Tibial nerve (tissue), 4 donors: ENCODE measurements around the gene KMT2C. TPM values are rescaled to one million over a fixed set of nuclear protein-coding genes. Genes with fewer than 3 reads are reported as not detected.
"Not testable (repeated sequence)": the region's sequence is repeated elsewhere in the genome, so short reads cannot be mapped to it uniquely, and the experiment has no call there.

Experiments used
- DNase-seq, 2 donors: peaks; one replicate each; pipeline ENCODE4 v3.0.0-alpha.2; 2019; ENCODE audit warnings: low spot score in 2 of 2
- H3K27ac ChIP-seq, 4 donors: fragments of 200-600 bp; sonication (generic) in 3 of 4; one replicate each; pipeline ENCODE4 v1.5.1; 2017 to 2019; ENCODE audit warnings: mild to moderate bottlenecking in 1 of 4
- H3K27me3 ChIP-seq, 2 donors: fragments of 200-600 bp; sonication (generic) in 1 of 2; one replicate each; pipeline versions ENCODE4 v1.5.1 to v1.6.0; 2017 to 2019
- H3K36me3 ChIP-seq, 3 donors: fragments of 200-600 bp; sonication (generic); one replicate each; pipeline ENCODE4 v1.5.1; 2018 to 2019
- H3K4me1 ChIP-seq, 4 donors: fragments of 200-600 bp; sonication (generic) in 3 of 4; one replicate each; pipeline ENCODE4 v1.5.1; 2017 to 2019
- H3K4me3 ChIP-seq, 4 donors: fragments of 200-600 bp; sonication (generic) in 3 of 4; one replicate each; pipeline ENCODE4 v1.5.1; 2017 to 2019; ENCODE audit warnings: mild to moderate bottlenecking in 1 of 4, moderate library complexity in 1 of 4
- H3K9me3 ChIP-seq, 4 donors: fragments of 200-600 bp; sonication (generic) in 3 of 4; one replicate each; pipeline ENCODE4 v1.5.1; 2017 to 2019
- CTCF ChIP-seq, 5 experiments: fragments of 200-600 bp in 3 of 5; fragments of 450-650 bp in 2 of 5; sonication (generic) in 3 of 5; IDR thresholded peaks; one replicate each; pipeline ENCODE4 v1.5.1; 2016 to 2019; ENCODE audit warnings: antibody characterized with exemption in 5 of 5, mild to moderate bottlenecking in 3 of 5, moderate library complexity in 2 of 5
- EP300 ChIP-seq, 2 donors: sonication (generic); formaldehyde crosslinking; IDR thresholded peaks; one replicate each; pipeline ENCODE4 v1.6.1; 2017; ENCODE audit warnings: antibody characterized with exemption in 2 of 2, mild to moderate bottlenecking in 1 of 2
- POLR2A ChIP-seq, 2 donors: fragments of 450-650 bp; IDR thresholded peaks; one replicate each; pipeline ENCODE4 v1.6.1; 2017; ENCODE audit warnings: antibody characterized with exemption in 2 of 2, mild to moderate bottlenecking in 2 of 2, moderate library complexity in 2 of 2
- WGBS, 2 donors: methylation state at CpG; one replicate each; pipeline ENCODE4 v1.1.5; 2018; 5-methylcytosine and 5-hydroxymethylcytosine counted together
- total RNA-seq, 4 donors: library from RNA; depleted of rRNA; stranded (reverse); fragments of >200 nt; gene quantifications; one replicate each; pipeline ENCODE4 v1.1.0, GENCODE V29; 2016

The KMT2C gene
- total RNA-seq, 4 donors from 2014 or later = 63.2 to 86.1 (median 69.4) TPM

DNA sequence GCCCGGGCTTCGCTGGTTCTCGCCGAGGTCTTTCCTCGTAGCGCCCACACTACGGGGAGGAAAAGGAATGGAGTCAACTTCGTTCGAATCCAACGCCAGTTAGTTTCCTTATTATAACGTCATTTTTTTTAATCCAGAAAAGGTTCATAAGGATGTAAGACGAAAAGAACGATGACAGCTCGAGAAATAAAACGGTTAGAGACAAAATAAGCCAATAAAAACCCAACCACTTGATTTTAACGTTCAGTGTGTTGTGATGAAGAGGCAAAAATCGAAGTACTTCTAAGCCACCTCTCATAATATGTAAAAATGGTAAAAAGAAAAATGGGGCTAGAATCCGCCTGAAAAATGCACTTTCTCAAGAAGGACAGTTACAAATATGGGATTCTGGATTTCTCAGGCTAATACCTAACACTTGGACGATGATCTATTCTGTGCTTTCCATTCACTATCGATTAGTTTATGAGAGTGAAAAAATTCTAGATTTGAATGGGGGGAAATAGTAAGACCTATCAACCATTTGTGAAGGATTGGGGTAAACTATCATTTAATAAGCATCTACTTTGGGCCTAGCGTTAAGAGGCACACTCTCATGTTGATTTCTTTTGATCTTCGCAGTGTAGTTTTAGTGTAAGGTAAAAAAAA lies 1.2 kb upstream of the KMT2C start:
- peak in 1 of 5 experiments; percentile 1 for TF ChIP-seq CTCF (IDR thresholded peaks at IDR 0.05)
- H3K27ac ChIP-seq = peak overlapping the region; percentile 92 to 98 (median 97)
- WGBS, 2 donors = 9 to 11% methylated on average over 22 of the region's 22 CpGs
- not testable (repeated sequence) for DNase-seq, H3K9me3 ChIP-seq, H3K36me3 ChIP-seq, H3K27me3 ChIP-seq
- H3K4me1 ChIP-seq = peaks cover 0 to 22% (median 13%) of the 10 kb centered on the region in 4 donors
- peak overlapping the region; percentile 54 to 98 (median 70) for H3K4me3 ChIP-seq

DNA sequence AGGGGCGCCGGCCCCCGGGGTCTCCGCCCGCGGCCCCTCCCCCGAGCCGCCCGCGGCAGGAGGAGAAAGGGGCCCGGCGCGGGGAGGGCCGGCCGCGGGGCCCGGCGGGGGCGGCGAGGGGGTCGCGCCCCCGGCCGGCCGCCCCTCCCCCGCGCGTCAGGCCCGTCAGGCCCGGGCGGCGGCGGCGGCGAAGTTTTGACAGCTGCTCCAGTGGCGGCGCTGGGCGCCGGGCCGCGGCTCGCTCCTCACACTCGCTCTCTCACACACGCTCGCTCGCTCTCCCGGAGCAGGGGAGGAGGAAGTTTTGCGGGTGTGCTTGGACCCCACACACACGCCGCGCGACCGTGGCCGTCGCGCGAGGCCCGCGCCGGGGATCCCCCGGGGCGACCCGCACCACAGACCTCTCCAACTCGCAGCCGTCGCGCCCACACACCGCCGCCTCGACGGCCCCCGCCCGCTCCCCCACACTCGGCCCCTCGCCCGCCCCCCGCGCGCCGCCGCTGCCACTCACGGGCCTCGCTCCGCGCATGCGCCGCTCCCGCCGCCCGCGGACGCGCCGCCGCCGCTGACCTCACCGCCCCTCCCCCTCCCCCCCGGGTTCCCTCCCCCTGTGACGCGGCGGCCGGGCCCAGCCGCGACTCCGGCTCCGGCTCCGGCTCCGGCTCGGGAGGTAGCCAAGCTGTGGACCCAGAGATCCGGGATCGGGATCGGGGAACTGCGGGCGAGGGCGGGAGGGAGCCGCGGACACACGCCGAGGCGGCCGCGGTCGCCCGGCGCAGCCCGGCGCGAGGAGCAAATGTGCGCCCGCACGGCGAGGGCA lies 518 bp upstream of the KMT2C start:
- TF ChIP-seq CTCF (IDR thresholded peaks at IDR 0.05) = peak in 2 of 5 experiments; percentile 33 to 48
- TF ChIP-seq POLR2A (IDR thresholded peaks at IDR 0.05) = peak; percentile 55 to 90
- TF ChIP-seq EP300 (IDR thresholded peaks at IDR 0.05) = peak in 1 of 2 donors; percentile 48
- no peaks in the 10 kb centered on the region for H3K27me3 ChIP-seq
- 0 to 1% methylated on average over 10 to 34 of the region's 132 CpGs for WGBS, 2 donors
- H3K9me3 ChIP-seq = no peaks in the 10 kb centered on the region
- H3K27ac ChIP-seq = peak overlapping the region; percentile 92 to 99 (median 97)
- peaks cover 0 to 27% (median 15%) of the 10 kb centered on the region in 4 donors for H3K4me1 ChIP-seq
- H3K4me3 ChIP-seq = peak overlapping the region; percentile 54 to 98 (median 70)
- H3K36me3 ChIP-seq = no peaks in the 10 kb centered on the region
- DNase-seq = peak; percentile 88 to 93

DNA sequence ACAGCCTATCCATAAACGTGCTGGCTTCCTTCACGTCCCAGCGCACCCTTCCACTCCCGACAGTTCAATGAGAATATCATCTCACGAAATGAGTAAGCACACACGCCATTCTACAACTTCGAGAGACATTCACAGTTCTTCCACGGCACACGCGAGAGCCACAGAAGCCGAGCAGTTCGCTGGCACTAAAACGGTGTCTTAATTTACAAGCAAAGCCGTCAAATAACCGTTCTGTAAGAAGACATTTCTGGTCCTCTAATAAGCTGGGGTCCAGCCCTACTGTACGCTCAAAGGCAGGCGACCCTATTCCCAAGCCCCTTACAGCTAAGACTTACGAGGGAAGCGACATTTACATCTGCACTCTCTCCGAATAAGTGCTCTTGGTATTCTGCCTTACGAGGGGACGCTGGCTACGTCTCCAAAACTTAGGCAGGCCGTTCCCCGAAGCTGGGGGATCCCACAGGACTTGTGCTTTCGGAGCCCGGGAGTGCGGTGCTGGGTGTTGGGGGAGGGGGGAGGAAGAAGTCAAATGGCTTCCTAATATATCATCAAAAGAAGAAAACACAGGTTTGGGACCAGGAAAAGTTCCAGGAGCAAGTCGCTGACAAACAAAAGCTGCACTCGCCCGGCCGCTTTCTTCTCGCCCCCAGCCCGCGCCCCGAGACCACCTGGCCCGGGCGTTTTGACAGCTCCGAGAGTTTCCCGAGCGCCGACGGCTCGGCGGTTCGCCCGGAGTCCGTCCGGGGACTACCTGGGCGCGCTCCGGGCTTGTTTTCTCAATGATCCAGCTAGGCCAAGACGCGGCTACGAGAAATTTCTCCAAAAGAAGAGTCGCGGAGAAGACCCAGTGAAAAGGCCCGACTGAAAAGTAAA lies 1.1 kb downstream of the KMT2C start:
- not testable (repeated sequence) for H3K27me3 ChIP-seq, H3K9me3 ChIP-seq, H3K36me3 ChIP-seq
- peak overlapping the region; percentile 70 to 98 (median 86) for H3K4me3 ChIP-seq
- H3K27ac ChIP-seq = peak overlapping the region; percentile 80 to 99 (median 98)
- H3K4me1 ChIP-seq = peaks cover 0 to 43% (median 18%) of the 10 kb centered on the region in 4 donors
- DNase-seq = peak in 1 of 2 donors; percentile 36
- WGBS, 2 donors = 0 to 1% methylated on average over 58 of the region's 58 CpGs

GRCh38 chr7:152433721-152434490 lies 1.9 kb downstream of the KMT2C start:
- H3K4me3 ChIP-seq = peak overlapping the region; percentile 70 to 98 (median 86)
- H3K4me1 ChIP-seq = peaks cover 0 to 51% (median 22%) of the 10 kb centered on the region in 4 donors
- WGBS, 2 donors = 5 to 8% methylated on average over 15 of the region's 15 CpGs
- not testable (repeated sequence) for H3K36me3 ChIP-seq, H3K27me3 ChIP-seq, H3K9me3 ChIP-seq
- peak overlapping the region; percentile 80 to 99 (median 98) for H3K27ac ChIP-seq
- peak in 1 of 2 donors; percentile 37 for DNase-seq
- TF ChIP-seq CTCF (IDR thresholded peaks at IDR 0.05) (peak in 2 of 5 experiments; percentile 33 to 38), EP300 (IDR thresholded peaks at IDR 0.05) (peak in 1 of 2 donors; percentile 11)

DNA sequence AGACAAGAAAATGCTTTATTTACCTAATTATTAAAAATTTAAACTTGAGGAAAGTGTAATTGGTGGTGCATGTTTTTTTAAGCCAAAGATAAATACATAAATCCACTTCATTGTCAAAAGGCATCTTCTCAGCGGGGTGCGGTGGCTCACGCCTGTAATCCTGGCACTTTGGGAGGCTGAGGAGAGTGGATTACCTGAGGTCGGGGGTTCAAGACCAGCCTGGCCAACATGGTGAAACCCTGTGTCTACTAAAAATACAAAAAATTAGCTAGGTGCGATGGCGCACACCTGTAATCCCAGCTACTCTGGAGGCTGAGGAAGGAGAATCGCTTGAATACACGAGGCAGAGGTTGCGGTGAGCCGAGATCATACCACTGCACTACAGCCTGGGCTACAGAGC lies 3.1 kb downstream of the KMT2C start:
- H3K9me3 ChIP-seq, DNase-seq, H3K27me3 ChIP-seq, H3K36me3 ChIP-seq: not testable (repeated sequence)
- H3K27ac ChIP-seq = peak overlapping the region in 2 of 4 donors; percentile 98
- 86 to 87% methylated on average over 10 of the region's 10 CpGs for WGBS, 2 donors
- H3K4me1 ChIP-seq = peaks cover 0 to 63% (median 29%) of the 10 kb centered on the region in 4 donors
- H3K4me3 ChIP-seq = peak overlapping the region in 1 of 4 donors; percentile 98
